ENCODE results near the gene GCN1. TPM values are rescaled to one million over a fixed set of nuclear protein-coding genes. Genes with fewer than 3 reads are reported as not detected.
"Not testable (repeated sequence)": the region's sequence is repeated elsewhere in the genome, so short reads cannot be mapped to it uniquely, and the experiment has no call there.

GCN1 gene
- total and polyA plus RNA-seq, 8 donors: 51.8 to 89.4 (median 57.9) TPM

GRCh38 chr12:120194226-120194533 lies 335 bp downstream of the GCN1 start:
- ATAC-seq: peak; percentile 42
- intact Hi-C loops (cut with DNase I): no loop called here
- Histone ChIP-seq H3K27me3 (no peaks in the 10 kb centered on the region), H3K9me3 (no peaks in the 10 kb centered on the region), H3K36me3 (peaks cover 8 to 51% of the 10 kb centered on the region in 2 donors), H3K4me1 (peaks cover 4 to 66% of the 10 kb centered on the region in 2 donors), H3K4me3 (peak overlapping the region; percentile 99), H3K27ac (peak overlapping the region; percentile 76 to 88)
- TF ChIP-seq, protein P1, sequence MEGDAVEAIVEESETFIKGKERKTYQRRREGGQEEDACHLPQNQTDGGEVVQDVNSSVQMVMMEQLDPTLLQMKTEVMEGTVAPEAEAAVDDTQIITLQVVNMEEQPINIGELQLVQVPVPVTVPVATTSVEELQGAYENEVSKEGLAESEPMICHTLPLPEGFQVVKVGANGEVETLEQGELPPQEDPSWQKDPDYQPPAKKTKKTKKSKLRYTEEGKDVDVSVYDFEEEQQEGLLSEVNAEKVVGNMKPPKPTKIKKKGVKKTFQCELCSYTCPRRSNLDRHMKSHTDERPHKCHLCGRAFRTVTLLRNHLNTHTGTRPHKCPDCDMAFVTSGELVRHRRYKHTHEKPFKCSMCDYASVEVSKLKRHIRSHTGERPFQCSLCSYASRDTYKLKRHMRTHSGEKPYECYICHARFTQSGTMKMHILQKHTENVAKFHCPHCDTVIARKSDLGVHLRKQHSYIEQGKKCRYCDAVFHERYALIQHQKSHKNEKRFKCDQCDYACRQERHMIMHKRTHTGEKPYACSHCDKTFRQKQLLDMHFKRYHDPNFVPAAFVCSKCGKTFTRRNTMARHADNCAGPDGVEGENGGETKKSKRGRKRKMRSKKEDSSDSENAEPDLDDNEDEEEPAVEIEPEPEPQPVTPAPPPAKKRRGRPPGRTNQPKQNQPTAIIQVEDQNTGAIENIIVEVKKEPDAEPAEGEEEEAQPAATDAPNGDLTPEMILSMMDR (IDR thresholded peaks at IDR 0.05): no peak
- no peak for DNase-seq

DNA sequence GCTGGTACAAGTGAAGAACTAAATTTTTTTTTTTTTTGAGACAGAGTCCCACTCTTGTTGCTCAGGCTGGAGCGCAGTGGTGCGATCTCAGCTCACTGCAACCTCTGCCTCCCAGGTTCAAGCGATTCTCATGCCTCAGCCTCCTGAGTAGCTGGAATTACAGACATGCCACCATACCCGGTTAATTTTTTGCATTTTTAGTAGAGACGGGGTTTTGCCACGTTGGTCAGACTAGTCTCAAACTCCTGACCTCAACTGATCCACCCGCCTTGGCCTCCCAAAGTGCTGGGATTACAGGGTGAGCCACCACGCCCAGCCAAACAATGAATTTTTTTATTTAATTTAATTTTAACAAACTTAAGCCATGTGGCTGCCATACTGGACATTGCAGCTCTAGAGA lies 1.2 kb downstream of the GCN1 start:
- H3K27ac ChIP-seq; ATAC-seq; intact Hi-C loops (cut with DNase I); DNase-seq; H3K27me3 ChIP-seq; H3K9me3 ChIP-seq: not testable (repeated sequence)
- Histone ChIP-seq H3K36me3 (peaks cover 8 to 51% of the 10 kb centered on the region in 2 donors), H3K4me1 (peaks cover 0 to 57% of the 10 kb centered on the region in 2 donors), H3K4me3 (peak overlapping the region in 1 of 2 donors; percentile 99)

- no peak overlapping the region for H3K27ac ChIP-seq
- H3K36me3 ChIP-seq: peaks cover 0 to 51% of the 10 kb centered on the region in 2 donors
- peaks cover 0 to 36% of the 10 kb centered on the region in 2 donors for H3K4me1 ChIP-seq
- H3K4me3 ChIP-seq: no peak overlapping the region
- intact Hi-C loops (cut with DNase I): no loop called here
- DNase-seq (no peak), ATAC-seq (no peak)
- H3K9me3 ChIP-seq: no peaks in the 10 kb centered on the region
- H3K27me3 ChIP-seq: no peaks in the 10 kb centered on the region
- TF ChIP-seq, protein P1 (IDR thresholded peaks at IDR 0.05): no peak
Measured at GRCh38 chr12:120190985-120191480, 3.5 kb downstream of the GCN1 start.

DNA sequence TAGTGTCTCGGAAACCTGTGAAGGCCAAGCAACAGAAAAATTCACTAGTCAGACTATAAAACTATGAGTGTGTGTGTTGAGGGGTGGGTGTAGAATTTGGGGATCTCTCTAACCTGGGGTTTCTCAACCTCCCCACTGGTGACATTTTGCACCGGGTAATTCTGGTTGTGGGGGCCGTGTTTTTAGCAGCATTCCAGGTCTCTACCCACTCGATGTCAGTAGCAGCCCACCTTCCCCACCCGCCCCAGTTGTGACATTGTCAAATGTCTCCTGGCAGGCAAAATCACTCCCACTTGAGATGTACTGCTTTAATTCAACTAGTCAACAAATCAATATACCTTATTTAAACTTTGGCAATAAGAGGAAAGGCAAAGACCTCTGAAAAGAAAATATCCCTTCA lies 4.1 kb downstream of the GCN1 start:
- ATAC-seq (no peak), DNase-seq (no peak)
- Histone ChIP-seq H3K27me3 (no peaks in the 10 kb centered on the region), H3K27ac (no peak overlapping the region), H3K4me3 (no peak overlapping the region), H3K36me3 (peaks cover 0 to 52% of the 10 kb centered on the region in 2 donors), H3K4me1 (peaks cover 0 to 30% of the 10 kb centered on the region in 2 donors), H3K9me3 (no peaks in the 10 kb centered on the region)
- intact Hi-C loops (cut with DNase I): no loop called here
- TF ChIP-seq, protein P1 (IDR thresholded peaks at IDR 0.05): no peak

DNA sequence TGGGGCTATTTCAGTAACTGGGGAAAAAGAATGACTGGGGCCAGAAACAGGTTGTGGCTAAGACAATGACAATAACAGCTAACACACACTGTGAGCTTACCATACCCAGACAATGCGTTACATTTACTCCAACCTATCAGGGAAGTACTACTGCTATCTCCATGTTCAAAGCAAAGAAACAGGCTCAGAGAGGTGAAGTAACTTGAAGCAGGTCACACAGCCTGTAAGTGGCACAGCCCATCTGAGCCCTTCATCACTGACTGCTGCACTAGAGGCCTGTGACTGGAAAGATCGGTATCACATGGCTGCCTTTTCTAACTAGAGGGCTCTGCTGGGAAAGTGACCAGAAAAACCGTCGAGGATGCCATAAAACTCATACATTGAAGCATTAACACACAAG lies 7.9 kb downstream of the GCN1 start:
- Histone ChIP-seq H3K4me1 (no peaks in the 10 kb centered on the region), H3K27ac (no peak overlapping the region), H3K9me3 (no peaks in the 10 kb centered on the region), H3K36me3 (peaks cover 9 to 89% of the 10 kb centered on the region in 2 donors), H3K27me3 (no peaks in the 10 kb centered on the region), H3K4me3 (no peak overlapping the region)
- intact Hi-C loops (cut with DNase I): no loop called here
- ATAC-seq: no peak
- TF ChIP-seq, protein P1 (IDR thresholded peaks at IDR 0.05): no peak
- DNase-seq: no peak

- Histone ChIP-seq H3K27me3 (no peaks in the 10 kb centered on the region), H3K4me1 (no peaks in the 10 kb centered on the region), H3K9me3 (no peaks in the 10 kb centered on the region), H3K36me3 (peaks cover 9 to 100% of the 10 kb centered on the region in 2 donors), H3K27ac (peak overlapping the region in 1 of 2 donors; percentile 24), H3K4me3 (no peak overlapping the region)
- TF ChIP-seq, protein P1 (IDR thresholded peaks at IDR 0.05): no peak
- no peak for DNase-seq
- intact Hi-C loops (cut with DNase I): no loop called here
- ATAC-seq: no peak
Measured at GRCh38 chr12:120183211-120183631, 11.3 kb downstream of the GCN1 start.
